Progenitor cell of endocrine pancreas (in vitro differentiated cells): Measurements from ENCODE around the gene ADD3. TPM values are rescaled to one million over a fixed set of nuclear protein-coding genes. Genes with fewer than 3 reads are reported as not detected.

Experiments used
- DNase-seq: peaks from one replicate; pipeline ENCODE4 v3.0.0; 2021; ENCODE audit warnings: low spot score; ENCODE audit not compliant: unreplicated experiment
- H3K27ac Mint-ChIP-seq: 2 replicates; pipeline ENCODE4 v1.8.0; 2021; ENCODE audit warnings: mild to moderate bottlenecking, moderate library complexity, mixed read lengths
- H3K27me3 Mint-ChIP-seq: 2 replicates; pipeline ENCODE4 v1.8.0; 2021; ENCODE audit warnings: mixed read lengths
- H3K36me3 Mint-ChIP-seq: 2 replicates; pipeline ENCODE4 v1.8.0; 2022; ENCODE audit warnings: mixed read lengths; ENCODE audit not compliant: insufficient read depth
- H3K4me1 Mint-ChIP-seq: 2 replicates; pipeline ENCODE4 v1.8.0; 2021; ENCODE audit warnings: low read depth, mixed read lengths
- H3K4me3 Mint-ChIP-seq: 2 replicates; pipeline ENCODE4 v1.8.0; 2021; ENCODE audit warnings: low read depth, mild to moderate bottlenecking, moderate library complexity, mixed read lengths
- H3K9me3 Mint-ChIP-seq: 2 replicates; pipeline ENCODE4 v1.8.0; 2021; ENCODE audit warnings: low read depth, mixed read lengths
- total RNA-seq: library from RNA; stranded (reverse); gene quantifications from 2 replicates; pipeline ENCODE4 v1.2.1, GENCODE V29; 2021
- TF ChIP-seq, protein P1 (sequence below): fragments of 200-600 bp; sonication (generic); IDR thresholded peaks from one replicate; pipeline ENCODE4 v1.5.0; 2021; ENCODE audit warnings: antibody characterized with exemption, mild to moderate bottlenecking; ENCODE audit not compliant: unreplicated experiment

Gene ADD3
- total RNA-seq, 1 donor from 2014 or later: 111 TPM

DNA sequence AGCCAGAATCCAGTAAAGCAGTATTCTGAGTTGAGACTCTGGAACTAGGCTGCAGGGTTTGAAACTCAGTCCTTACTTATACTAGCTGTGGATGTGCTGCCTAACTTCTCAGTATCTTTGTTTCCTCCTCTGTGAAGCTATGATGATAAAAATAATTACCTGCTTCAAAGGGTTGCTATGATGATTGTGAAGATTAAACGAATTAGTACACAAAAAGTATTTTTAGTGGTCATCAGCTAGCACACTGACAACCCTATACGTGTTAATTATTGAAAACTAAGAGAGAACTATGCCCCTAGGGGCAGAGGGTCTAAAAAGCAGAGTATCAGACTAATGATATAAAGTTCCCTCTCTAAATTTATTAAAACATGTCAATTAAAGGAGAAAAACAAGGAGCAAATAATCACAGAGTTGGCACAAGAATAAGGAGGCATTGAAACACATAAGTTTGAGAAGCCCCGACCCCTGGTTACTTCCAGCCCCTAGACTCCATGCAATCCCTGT is 34.4 kb upstream of the ADD3 start:
- Mint-ChIP-seq H3K27me3 (peaks cover 73% of the 10 kb centered on the region), H3K4me3 (no peak overlapping the region), H3K36me3 (no peaks in the 10 kb centered on the region), H3K27ac (no peak overlapping the region), H3K9me3 (no peaks in the 10 kb centered on the region), H3K4me1 (peaks cover 49% of the 10 kb centered on the region)
- TF ChIP-seq, protein P1, sequence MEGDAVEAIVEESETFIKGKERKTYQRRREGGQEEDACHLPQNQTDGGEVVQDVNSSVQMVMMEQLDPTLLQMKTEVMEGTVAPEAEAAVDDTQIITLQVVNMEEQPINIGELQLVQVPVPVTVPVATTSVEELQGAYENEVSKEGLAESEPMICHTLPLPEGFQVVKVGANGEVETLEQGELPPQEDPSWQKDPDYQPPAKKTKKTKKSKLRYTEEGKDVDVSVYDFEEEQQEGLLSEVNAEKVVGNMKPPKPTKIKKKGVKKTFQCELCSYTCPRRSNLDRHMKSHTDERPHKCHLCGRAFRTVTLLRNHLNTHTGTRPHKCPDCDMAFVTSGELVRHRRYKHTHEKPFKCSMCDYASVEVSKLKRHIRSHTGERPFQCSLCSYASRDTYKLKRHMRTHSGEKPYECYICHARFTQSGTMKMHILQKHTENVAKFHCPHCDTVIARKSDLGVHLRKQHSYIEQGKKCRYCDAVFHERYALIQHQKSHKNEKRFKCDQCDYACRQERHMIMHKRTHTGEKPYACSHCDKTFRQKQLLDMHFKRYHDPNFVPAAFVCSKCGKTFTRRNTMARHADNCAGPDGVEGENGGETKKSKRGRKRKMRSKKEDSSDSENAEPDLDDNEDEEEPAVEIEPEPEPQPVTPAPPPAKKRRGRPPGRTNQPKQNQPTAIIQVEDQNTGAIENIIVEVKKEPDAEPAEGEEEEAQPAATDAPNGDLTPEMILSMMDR: peak; percentile 30
- DNase-seq: no peak

DNA sequence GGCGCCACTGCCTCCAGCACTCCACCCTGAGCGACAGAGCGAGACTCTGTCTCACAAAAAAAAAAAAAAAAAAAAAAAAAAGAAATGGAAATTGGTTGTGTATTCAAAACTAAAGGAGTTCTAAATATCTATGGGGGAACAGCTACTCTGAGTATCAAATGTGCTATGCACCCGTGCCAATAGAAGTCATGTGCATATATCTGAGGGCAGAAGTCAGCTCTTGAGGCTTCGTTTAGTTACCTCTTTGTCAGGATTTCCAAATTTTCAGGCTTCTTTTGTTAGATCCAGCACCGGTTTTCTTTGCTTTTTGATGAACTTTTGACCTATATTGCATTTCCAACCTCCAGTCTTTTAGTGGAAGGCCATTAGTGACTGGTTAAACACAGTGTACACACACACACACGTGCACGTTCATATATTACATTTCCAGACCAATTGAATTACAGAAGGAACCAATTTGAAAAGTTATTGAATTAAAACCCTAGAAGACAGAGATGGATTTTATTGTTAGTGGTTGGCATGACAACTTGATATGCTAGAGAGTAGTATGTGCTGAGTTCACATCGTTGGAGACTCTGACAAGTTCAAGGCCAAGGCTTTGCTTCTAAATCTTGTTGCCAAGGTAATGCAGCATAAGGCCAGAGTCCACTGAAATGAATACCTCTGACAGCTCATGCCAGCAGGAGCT is 33.1 kb upstream of the ADD3 start:
- Mint-ChIP-seq H3K27ac (peak overlapping the region; percentile 2), H3K36me3 (no peaks in the 10 kb centered on the region), H3K9me3 (no peaks in the 10 kb centered on the region), H3K4me1 (peaks cover 41% of the 10 kb centered on the region), H3K4me3 (no peak overlapping the region), H3K27me3 (peaks cover 71% of the 10 kb centered on the region)
- TF ChIP-seq, protein P1: no peak
- DNase-seq: no peak

DNA sequence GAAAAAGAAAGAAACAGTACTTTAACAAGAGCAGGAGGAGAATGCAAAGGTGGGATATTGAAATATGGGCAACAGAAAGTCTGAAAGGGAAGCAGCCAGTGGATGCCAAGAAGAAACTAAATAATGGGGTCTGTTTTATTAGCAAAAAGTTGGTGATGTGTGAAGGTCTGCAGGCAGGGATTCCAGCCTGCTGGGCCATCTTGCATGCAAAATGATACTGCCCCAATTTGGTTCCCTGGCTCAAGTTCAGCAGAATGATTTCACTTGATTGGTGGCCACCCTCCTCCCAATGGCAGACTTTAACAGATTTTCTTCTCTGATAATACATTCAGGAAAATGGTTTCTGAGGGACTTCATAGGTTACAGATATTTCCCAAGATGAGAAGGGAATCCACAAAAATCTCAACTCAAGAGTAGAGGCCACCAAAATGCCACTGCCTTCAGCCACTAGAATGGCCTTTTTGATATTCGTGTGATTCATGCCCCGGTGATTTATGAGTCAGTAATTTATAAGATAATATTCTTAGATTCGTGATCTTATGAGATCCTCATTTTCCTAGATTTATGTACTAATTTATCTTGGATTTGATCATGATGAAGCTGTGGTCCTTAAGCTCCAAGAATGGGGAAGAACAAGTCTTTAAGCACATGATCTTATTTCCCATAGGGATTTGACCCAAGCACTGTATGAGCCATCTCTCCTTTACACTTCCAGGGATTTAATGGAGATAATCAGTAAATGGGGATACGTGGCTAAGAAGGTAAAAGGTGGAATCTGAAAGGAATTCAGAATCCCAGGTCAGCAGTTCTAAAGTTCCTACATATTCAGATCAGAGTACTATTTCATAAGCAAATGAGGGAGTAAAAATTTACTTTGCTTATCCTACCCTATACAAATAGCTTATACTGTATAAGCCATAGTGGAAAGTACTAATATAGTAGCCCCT is 32.3 kb upstream of the ADD3 start:
- H3K4me1 Mint-ChIP-seq: peaks cover 38% of the 10 kb centered on the region
- H3K36me3 Mint-ChIP-seq: no peaks in the 10 kb centered on the region
- H3K4me3 Mint-ChIP-seq: no peak overlapping the region
- TF ChIP-seq, protein P1: no peak
- DNase-seq: no peak
- no peak overlapping the region for H3K27ac Mint-ChIP-seq
- H3K9me3 Mint-ChIP-seq: no peaks in the 10 kb centered on the region
- peaks cover 70% of the 10 kb centered on the region for H3K27me3 Mint-ChIP-seq

DNA sequence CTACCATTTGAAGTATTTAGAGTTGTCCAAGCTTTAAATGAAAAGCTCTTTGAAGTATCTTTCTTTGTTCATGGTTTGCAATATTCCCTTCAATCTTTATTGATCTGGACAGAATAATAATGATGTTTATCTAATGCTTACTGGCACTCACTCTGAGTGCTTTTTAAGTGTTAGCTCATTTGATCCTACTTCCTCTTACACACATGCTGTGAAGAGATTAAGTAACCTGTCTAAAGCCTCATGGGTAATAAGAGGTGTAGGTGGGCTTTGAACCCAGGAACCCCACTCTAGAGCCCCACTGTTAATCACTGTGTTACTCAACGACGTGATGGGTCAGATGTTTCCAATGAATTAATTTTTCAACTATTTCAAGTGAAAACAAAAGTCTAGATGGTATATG is 31.1 kb upstream of the ADD3 start:
- H3K4me3 Mint-ChIP-seq: no peak overlapping the region
- TF ChIP-seq, protein P1: no peak
- no peaks in the 10 kb centered on the region for H3K9me3 Mint-ChIP-seq
- H3K36me3 Mint-ChIP-seq: no peaks in the 10 kb centered on the region
- peaks cover 75% of the 10 kb centered on the region for H3K27me3 Mint-ChIP-seq
- no peak for DNase-seq
- H3K4me1 Mint-ChIP-seq: peaks cover 35% of the 10 kb centered on the region
- H3K27ac Mint-ChIP-seq: no peak overlapping the region

DNA sequence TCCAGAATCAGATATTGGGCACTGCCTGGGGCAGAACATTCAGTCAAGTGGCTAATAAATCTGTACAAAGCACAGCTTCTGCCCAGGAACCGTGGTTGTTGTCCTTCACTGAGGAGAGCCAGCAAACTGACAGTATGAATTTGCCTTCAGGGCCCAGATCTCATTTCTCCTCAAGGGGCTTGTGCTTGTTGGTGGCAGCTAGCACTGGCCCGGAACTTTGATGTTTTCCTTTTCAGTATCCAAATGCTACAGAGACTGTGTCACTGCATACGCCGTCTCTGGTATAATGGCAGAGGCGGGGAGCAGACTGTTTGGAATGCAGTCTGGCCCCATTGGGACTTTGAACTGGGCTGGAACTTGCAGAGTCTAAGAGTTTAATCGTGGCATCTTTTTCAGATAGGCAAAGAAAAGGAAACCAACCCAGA is 30.4 kb upstream of the ADD3 start:
- Mint-ChIP-seq H3K36me3 (no peaks in the 10 kb centered on the region), H3K4me1 (peaks cover 32% of the 10 kb centered on the region), H3K27me3 (peaks cover 75% of the 10 kb centered on the region), H3K9me3 (no peaks in the 10 kb centered on the region), H3K27ac (peak overlapping the region; percentile 59), H3K4me3 (peak overlapping the region; percentile 10)
- TF ChIP-seq, protein P1: no peak
- no peak for DNase-seq
